ENCODE results near the gene RGL1. TPM values are rescaled to one million over a fixed set of nuclear protein-coding genes. Genes with fewer than 3 reads are reported as not detected.
"Not testable (repeated sequence)": the region's sequence is repeated elsewhere in the genome, so short reads cannot be mapped to it uniquely, and the experiment has no call there.

The RGL1 gene
- total RNA-seq, 1 experiment from 2014 or later: 74.0 TPM

- Histone ChIP-seq H3K27ac (ENCODE audit: low read depth, low read length, poor library complexity, severe bottlenecking) (peak overlapping the region; percentile 96), H3K4me3 (ENCODE audit: low read depth, low read length, poor library complexity, severe bottlenecking) (no peak overlapping the region), H3K27me3 (replicated peaks; ENCODE audit: insufficient read depth, low read depth, low read length, poor library complexity) (no peaks in the 10 kb centered on the region), H3K4me1 (ENCODE audit: insufficient read depth, low read length, poor library complexity, severe bottlenecking) (peaks cover 61% of the 10 kb centered on the region), H3K9me3 (ENCODE audit: low read depth, low read length, poor library complexity, severe bottlenecking) (no peaks in the 10 kb centered on the region), H3K36me3 (ENCODE audit: insufficient read depth, low read length, poor library complexity, severe bottlenecking) (no peaks in the 10 kb centered on the region)
- CTCF ChIA-PET: interaction anchor here (1.6 kb wide), 1 partner anchor 132 kb away, joined by 4 read pairs; no protein-coding TSS in a partner anchor
- intact Hi-C loops (cut with micrococcal nuclease; ENCODE audit: unreplicated experiment): no loop called here
- BruUV-seq (replicated peaks): no TSS peak
- TF ChIP-seq EZH2 (IDR thresholded peaks at IDR 0.05; ENCODE audit: borderline replicate concordance, low read depth, low read length, poor library complexity, severe bottlenecking) (no peak), CTCF (conservative IDR thresholded peaks at IDR 0.05; ENCODE audit: low read depth, low read length) (no peak)
- POLR2A ChIA-PET (ENCODE audit: low non-redundant PET): no interaction called here
- DNase-seq (ENCODE audit: low spot score): peak; percentile 76
Observed at GRCh38 chr1:183783767-183784637, 20.9 kb upstream of the RGL1 start.

- intact Hi-C loops (cut with micrococcal nuclease; ENCODE audit: unreplicated experiment); H3K9me3 ChIP-seq (ENCODE audit: low read depth, low read length, poor library complexity, severe bottlenecking); DNase-seq (ENCODE audit: low spot score); H3K4me3 ChIP-seq (ENCODE audit: low read depth, low read length, poor library complexity, severe bottlenecking); H3K36me3 ChIP-seq (ENCODE audit: insufficient read depth, low read length, poor library complexity, severe bottlenecking); POLR2A ChIA-PET (ENCODE audit: low non-redundant PET); H3K27me3 ChIP-seq (replicated peaks; ENCODE audit: insufficient read depth, low read depth, low read length, poor library complexity); H3K27ac ChIP-seq (ENCODE audit: low read depth, low read length, poor library complexity, severe bottlenecking); BruUV-seq (replicated peaks); CTCF ChIA-PET: not testable (repeated sequence)
- peaks cover 43% of the 10 kb centered on the region for H3K4me1 ChIP-seq (ENCODE audit: insufficient read depth, low read length, poor library complexity, severe bottlenecking)
Observed at GRCh38 chr1:183785921-183786320, 19.0 kb upstream of the RGL1 start.

- Histone ChIP-seq H3K27ac (ENCODE audit: low read depth, low read length, poor library complexity, severe bottlenecking) (no peak overlapping the region), H3K4me3 (ENCODE audit: low read depth, low read length, poor library complexity, severe bottlenecking) (no peak overlapping the region), H3K4me1 (ENCODE audit: insufficient read depth, low read length, poor library complexity, severe bottlenecking) (peaks cover 25% of the 10 kb centered on the region), H3K27me3 (replicated peaks; ENCODE audit: insufficient read depth, low read depth, low read length, poor library complexity) (no peaks in the 10 kb centered on the region), H3K9me3 (ENCODE audit: low read depth, low read length, poor library complexity, severe bottlenecking) (peaks cover 5% of the 10 kb centered on the region), H3K36me3 (ENCODE audit: insufficient read depth, low read length, poor library complexity, severe bottlenecking) (no peaks in the 10 kb centered on the region)
- POLR2A ChIA-PET (ENCODE audit: low non-redundant PET): no interaction called here
- intact Hi-C loops (cut with micrococcal nuclease; ENCODE audit: unreplicated experiment): no loop called here
- BruUV-seq (replicated peaks): no TSS peak
- TF ChIP-seq EZH2 (IDR thresholded peaks at IDR 0.05; ENCODE audit: borderline replicate concordance, low read depth, low read length, poor library complexity, severe bottlenecking): no peak
- no peak for TF ChIP-seq CTCF (conservative IDR thresholded peaks at IDR 0.05; ENCODE audit: low read depth, low read length)
- CTCF ChIA-PET: no interaction called here
- DNase-seq (ENCODE audit: low spot score): no peak
Observed at GRCh38 chr1:183787704-183788103, 17.2 kb upstream of the RGL1 start.

GRCh38 chr1:183791319-183791718 lies 13.6 kb upstream of the RGL1 start:
- CTCF ChIA-PET: no interaction called here
- H3K4me1 ChIP-seq (ENCODE audit: insufficient read depth, low read length, poor library complexity, severe bottlenecking): no peaks in the 10 kb centered on the region
- H3K9me3 ChIP-seq (ENCODE audit: low read depth, low read length, poor library complexity, severe bottlenecking): peaks cover 14% of the 10 kb centered on the region
- no peak overlapping the region for H3K27ac ChIP-seq (ENCODE audit: low read depth, low read length, poor library complexity, severe bottlenecking)
- no peaks in the 10 kb centered on the region for H3K36me3 ChIP-seq (ENCODE audit: insufficient read depth, low read length, poor library complexity, severe bottlenecking)
- H3K27me3 ChIP-seq (replicated peaks; ENCODE audit: insufficient read depth, low read depth, low read length, poor library complexity): no peaks in the 10 kb centered on the region
- intact Hi-C loops (cut with micrococcal nuclease; ENCODE audit: unreplicated experiment): no loop called here
- no peak for TF ChIP-seq EZH2 (IDR thresholded peaks at IDR 0.05; ENCODE audit: borderline replicate concordance, low read depth, low read length, poor library complexity, severe bottlenecking)
- no peak for TF ChIP-seq CTCF (conservative IDR thresholded peaks at IDR 0.05; ENCODE audit: low read depth, low read length)
- no peak overlapping the region for H3K4me3 ChIP-seq (ENCODE audit: low read depth, low read length, poor library complexity, severe bottlenecking)
- DNase-seq (ENCODE audit: low spot score): no peak
- POLR2A ChIA-PET (ENCODE audit: low non-redundant PET): no interaction called here
- BruUV-seq (replicated peaks): no TSS peak

All from A673 (cell line).